WTC11 (cell line): ENCODE results near the gene WDR91. TPM values are rescaled to one million over a fixed set of nuclear protein-coding genes. Genes with fewer than 3 reads are reported as not detected.
A peak's percentile ranks its signal among the peaks of the same experiment; 100 is the strongest.
"Not testable (repeated sequence)": the region's sequence is repeated elsewhere in the genome, so short reads cannot be mapped to it uniquely, and the experiment has no call there.

ENCODE experiments used
- ATAC-seq: fragments of 200-7000 bp; cut with Tn5 transposase; 2 replicates; pipeline ENCODE4 v1.10.0; 2021; ENCODE audit warnings: mild to moderate bottlenecking, moderate library complexity
- CTCF ChIA-PET: fragments of 300-600 bp; sonication (Branson Sonifier 250); formaldehyde crosslinking; loops from one replicate; lab custom pipeline; 2021; ENCODE audit warnings: antibody characterized with exemption; lab: Charles Lee
- POLR2A ChIA-PET: fragments of 350-600 bp; sonication (Branson Sonifier 250); formaldehyde crosslinking; loops from one replicate; lab custom pipeline; 2021; ENCODE audit warnings: antibody characterized with exemption; lab: Charles Lee
- DNase-seq: peaks from one replicate; pipeline ENCODE4 v3.0.0; 2021; ENCODE audit warnings: low spot score
- H3K27ac Mint-ChIP-seq: 2 replicates; pipeline ENCODE4 v1.8.0; 2021; ENCODE audit warnings: mixed read lengths
- H3K27me3 Mint-ChIP-seq: 2 replicates; pipeline ENCODE4 v1.8.0; 2021; ENCODE audit warnings: low read depth, mild to moderate bottlenecking, moderate library complexity, mixed read lengths
- H3K36me3 Mint-ChIP-seq: 2 replicates; pipeline ENCODE4 v1.8.0; 2021; ENCODE audit warnings: mixed read lengths
- H3K4me1 Mint-ChIP-seq: 2 replicates; pipeline ENCODE4 v1.8.0; 2022; ENCODE audit warnings: mixed read lengths
- H3K4me3 Mint-ChIP-seq: 2 replicates; pipeline ENCODE4 v1.8.0; 2021; ENCODE audit warnings: mild to moderate bottlenecking, moderate library complexity, mixed read lengths
- H3K9me3 Mint-ChIP-seq: 2 replicates; pipeline ENCODE4 v1.8.0; 2021; ENCODE audit warnings: mixed read lengths
- CREM ChIP-seq: sonication (generic); formaldehyde crosslinking; IDR thresholded peaks from 2 replicates; pipeline ENCODE4 v1.8.1; 2022; ENCODE audit warnings: mild to moderate bottlenecking, missing genetic modification reagents, moderate library complexity
- ELF4 ChIP-seq: sonication (generic); formaldehyde crosslinking; IDR thresholded peaks from 2 replicates; pipeline ENCODE4 v1.8.1; 2022; ENCODE audit warnings: low read depth, mild to moderate bottlenecking, moderate library complexity, missing genetic modification reagents
- GABPB1 ChIP-seq: sonication (generic); formaldehyde crosslinking; IDR thresholded peaks from 2 replicates; pipeline ENCODE4 v1.8.1; 2023; ENCODE audit warnings: mild to moderate bottlenecking, missing genetic modification reagents
- KAT7 ChIP-seq: sonication (generic); formaldehyde crosslinking; IDR thresholded peaks from 2 replicates; pipeline ENCODE4 v1.8.1; 2023; ENCODE audit warnings: missing genetic modification reagents, mild to moderate bottlenecking, borderline replicate concordance
- MXD4 ChIP-seq: fragments of 250-450 bp; sonication (Bioruptor Pico); IDR thresholded peaks from 2 replicates; pipeline ENCODE4 v1.8.0; 2021; ENCODE audit warnings: mild to moderate bottlenecking, moderate library complexity, borderline replicate concordance
- NR2C2 ChIP-seq: sonication (generic); formaldehyde crosslinking; IDR thresholded peaks from 2 replicates; pipeline ENCODE4 v1.8.0; 2022; ENCODE audit warnings: mild to moderate bottlenecking, missing genetic modification reagents
- TEAD1 ChIP-seq: sonication (generic); formaldehyde crosslinking; IDR thresholded peaks from 2 replicates; pipeline ENCODE4 v1.8.0; 2022; ENCODE audit warnings: mild to moderate bottlenecking, missing genetic modification reagents
- TEAD4 ChIP-seq: sonication (generic); formaldehyde crosslinking; IDR thresholded peaks from 2 replicates; pipeline ENCODE4 v1.8.0; 2022; ENCODE audit warnings: mild to moderate bottlenecking, missing genetic modification reagents
- TP53 ChIP-seq: sonication (generic); formaldehyde crosslinking; IDR thresholded peaks from 2 replicates; pipeline ENCODE4 v1.8.1; 2023; ENCODE audit warnings: mild to moderate bottlenecking, missing genetic modification reagents
- ZNF219 ChIP-seq: sonication (generic); formaldehyde crosslinking; IDR thresholded peaks from 2 replicates; pipeline ENCODE4 v1.8.0; 2023; ENCODE audit warnings: missing genetic modification reagents, mild to moderate bottlenecking, borderline replicate concordance
- ZNF232 ChIP-seq: sonication (generic); formaldehyde crosslinking; IDR thresholded peaks from 2 replicates; pipeline ENCODE4 v1.8.0; 2022; ENCODE audit warnings: mild to moderate bottlenecking, missing genetic modification reagents
- total RNA-seq: library from RNA; stranded (reverse); gene quantifications from 3 replicates; pipeline ENCODE4 v1.2.3, GENCODE V29; 2021
- TF ChIP-seq, protein P1 (sequence below): sonication (generic); formaldehyde crosslinking; IDR thresholded peaks from 2 replicates; pipeline ENCODE4 v1.8.1; 2023; ENCODE audit warnings: mild to moderate bottlenecking, missing genetic modification reagents, moderate library complexity
- TF ChIP-seq, protein P2 (sequence below): fragments of 250-450 bp; sonication (Bioruptor Pico); IDR thresholded peaks from 2 replicates; pipeline ENCODE4 v1.9.0; 2021; ENCODE audit warnings: moderate library complexity, mild to moderate bottlenecking, inconsistent platforms, borderline replicate concordance
- TF ChIP-seq, protein P3 (sequence below): sonication (generic); formaldehyde crosslinking; IDR thresholded peaks from 2 replicates; pipeline ENCODE4 v1.8.1; 2023; ENCODE audit warnings: mild to moderate bottlenecking, missing genetic modification reagents
- TF ChIP-seq, protein P4 (sequence below): sonication (generic); formaldehyde crosslinking; conservative IDR thresholded peaks from 2 replicates; pipeline ENCODE4 v1.8.1; 2022; ENCODE audit warnings: mild to moderate bottlenecking, missing genetic modification reagents
- TF ChIP-seq, protein P5 (sequence below): sonication (generic); formaldehyde crosslinking; IDR thresholded peaks from 2 replicates; pipeline ENCODE4 v1.8.1; 2022; ENCODE audit warnings: mild to moderate bottlenecking, moderate library complexity, missing genetic modification reagents

WDR91 gene
- total RNA-seq, 1 experiment from 2014 or later, result 12.0 TPM

DNA sequence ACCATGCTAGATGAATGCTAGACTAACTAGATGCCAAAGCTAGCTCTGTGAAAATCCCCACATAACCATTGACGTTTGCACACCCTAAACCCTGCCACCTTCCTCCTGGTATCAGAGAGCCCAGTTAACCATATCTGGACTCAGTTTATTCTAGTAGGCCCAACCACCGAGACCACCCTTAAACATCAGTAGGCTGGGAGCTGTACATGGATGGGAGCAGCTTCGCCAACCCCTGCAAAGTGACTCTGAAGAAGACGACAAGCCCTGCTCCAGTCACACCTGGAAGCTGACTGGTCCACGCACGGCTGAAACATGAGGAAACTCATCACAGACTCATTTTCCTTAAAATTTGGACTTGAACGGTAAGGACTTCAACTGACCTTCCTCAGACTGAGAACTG lies 36.4 kb downstream of the WDR91 start (continued):
- TF ChIP-seq, protein P1, sequence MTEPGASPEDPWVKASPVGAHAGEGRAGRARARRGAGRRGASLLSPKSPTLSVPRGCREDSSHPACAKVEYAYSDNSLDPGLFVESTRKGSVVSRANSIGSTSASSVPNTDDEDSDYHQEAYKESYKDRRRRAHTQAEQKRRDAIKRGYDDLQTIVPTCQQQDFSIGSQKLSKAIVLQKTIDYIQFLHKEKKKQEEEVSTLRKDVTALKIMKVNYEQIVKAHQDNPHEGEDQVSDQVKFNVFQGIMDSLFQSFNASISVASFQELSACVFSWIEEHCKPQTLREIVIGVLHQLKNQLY, result no peak
- TF ChIP-seq, protein P2, sequence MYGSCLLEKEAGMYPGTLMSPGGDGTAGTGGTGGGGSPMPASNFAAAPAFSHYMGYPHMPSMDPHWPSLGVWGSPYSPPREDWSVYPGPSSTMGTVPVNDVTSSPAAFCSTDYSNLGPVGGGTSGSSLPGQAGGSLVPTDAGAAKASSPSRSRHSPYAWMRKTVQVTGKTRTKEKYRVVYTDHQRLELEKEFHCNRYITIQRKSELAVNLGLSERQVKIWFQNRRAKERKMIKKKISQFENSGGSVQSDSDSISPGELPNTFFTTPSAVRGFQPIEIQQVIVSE, result no peak
- no peak for TF ChIP-seq TP53 (CRISPR knock-in tag)
- TF ChIP-seq, all 79 proteins: peak for 0

DNA sequence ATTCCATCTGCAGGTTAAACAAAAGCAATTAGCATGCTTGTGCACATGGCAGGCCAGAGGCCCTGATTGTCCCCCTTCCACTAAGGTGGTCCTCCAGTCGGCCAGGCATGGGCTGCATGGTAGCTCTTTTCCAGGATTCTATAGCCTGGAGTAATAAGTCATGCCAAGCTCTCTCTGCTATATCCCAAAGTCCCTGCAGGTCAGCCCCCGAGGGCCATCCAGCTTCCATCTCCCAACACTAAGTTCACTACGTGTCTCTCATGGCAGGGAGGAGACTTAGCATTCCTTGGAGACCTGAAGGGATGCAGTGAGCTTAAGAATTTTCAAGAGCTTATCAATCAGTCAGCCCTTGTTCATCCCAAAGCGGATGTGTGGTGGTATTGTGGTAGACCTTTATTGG lies 37.4 kb downstream of the WDR91 start:
- H3K27me3 Mint-ChIP-seq, H3K27ac Mint-ChIP-seq, H3K4me3 Mint-ChIP-seq, H3K36me3 Mint-ChIP-seq, ATAC-seq, H3K9me3 Mint-ChIP-seq, DNase-seq, POLR2A ChIA-PET: not testable (repeated sequence)
- H3K4me1 Mint-ChIP-seq, result peaks cover 43% of the 10 kb centered on the region
- CTCF ChIA-PET, result interaction anchor here (1.2 kb wide), 1 partner anchor 9 kb away, joined by 3 read pairs; no protein-coding TSS in a partner anchor

DNA sequence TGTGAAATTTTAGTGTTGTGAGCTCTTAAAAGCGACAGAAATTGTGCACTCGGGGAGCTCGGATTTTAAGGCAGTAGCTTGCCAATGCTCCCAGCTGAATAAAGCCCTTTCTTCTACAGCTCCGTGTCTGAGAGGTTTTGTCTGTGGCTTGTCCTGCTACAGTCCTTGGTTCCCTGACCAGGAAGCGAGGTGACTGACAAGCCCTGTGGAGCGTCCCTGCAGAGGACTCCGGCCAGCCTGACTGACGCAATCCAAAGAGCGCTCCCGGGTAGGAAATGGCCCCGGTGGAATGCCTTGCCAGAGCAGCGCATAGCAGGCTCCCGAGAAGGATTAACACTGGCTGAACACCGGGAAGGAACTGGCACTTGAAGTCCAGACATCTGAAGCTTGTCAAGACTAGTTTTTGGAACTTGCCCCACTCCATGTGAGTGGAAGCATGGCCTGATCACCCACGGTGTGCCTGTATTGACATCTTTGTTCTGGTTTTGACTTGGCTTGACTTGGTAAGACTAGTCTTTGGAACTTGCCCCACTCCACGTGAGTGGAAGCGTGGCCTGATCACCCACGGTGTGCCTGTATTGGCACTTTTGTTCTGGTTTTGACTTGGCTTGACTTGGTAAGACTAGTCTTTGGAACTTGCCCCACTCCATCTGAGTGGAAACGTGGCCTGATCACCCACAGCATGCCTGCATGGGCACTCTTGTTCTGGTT lies 39.6 kb downstream of the WDR91 start:
- Mint-ChIP-seq H3K4me1 (peaks cover 36% of the 10 kb centered on the region), H3K4me3 (peak overlapping the region; percentile 90), H3K27ac (peak overlapping the region; percentile 95), H3K36me3 (peaks cover 22% of the 10 kb centered on the region)
- DNase-seq, POLR2A ChIA-PET, ATAC-seq, H3K9me3 Mint-ChIP-seq, H3K27me3 Mint-ChIP-seq: not testable (repeated sequence)
- CTCF ChIA-PET, result interaction anchor here (1.3 to 2.1 kb wide), 4 partner anchors 17 to 188 kb away, joined by 3 to 7 read pairs (median 5); partner anchors contain the start of gene AGBL3
- TF ChIP-seq GABPB1 (CRISPR knock-in tag), result peak; percentile 94

DNA sequence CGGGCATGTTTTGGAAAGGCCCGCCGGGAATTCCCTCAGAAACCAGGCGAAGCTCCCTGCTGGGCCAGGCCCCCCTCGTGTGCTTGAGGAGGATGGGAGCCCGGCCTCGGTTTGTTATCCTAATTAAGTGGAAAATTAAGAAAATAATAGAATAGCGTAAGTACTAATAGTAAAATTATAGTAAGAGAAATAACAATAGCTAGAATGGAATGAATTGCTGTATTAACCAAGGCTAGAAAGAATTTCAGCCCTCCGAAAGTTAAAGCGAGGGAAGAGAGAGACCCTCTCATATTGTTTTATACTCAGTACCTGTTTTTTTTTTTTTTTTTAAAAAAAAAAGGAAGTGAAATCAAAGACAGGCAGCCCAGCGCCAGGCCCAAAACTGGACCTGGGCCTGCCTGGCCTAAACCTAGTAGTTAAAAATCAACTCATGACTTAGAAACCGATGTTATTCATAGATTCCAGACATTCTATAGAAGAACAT lies 40.3 kb downstream of the WDR91 start:
- H3K27ac Mint-ChIP-seq, result peak overlapping the region; percentile 95

DNA sequence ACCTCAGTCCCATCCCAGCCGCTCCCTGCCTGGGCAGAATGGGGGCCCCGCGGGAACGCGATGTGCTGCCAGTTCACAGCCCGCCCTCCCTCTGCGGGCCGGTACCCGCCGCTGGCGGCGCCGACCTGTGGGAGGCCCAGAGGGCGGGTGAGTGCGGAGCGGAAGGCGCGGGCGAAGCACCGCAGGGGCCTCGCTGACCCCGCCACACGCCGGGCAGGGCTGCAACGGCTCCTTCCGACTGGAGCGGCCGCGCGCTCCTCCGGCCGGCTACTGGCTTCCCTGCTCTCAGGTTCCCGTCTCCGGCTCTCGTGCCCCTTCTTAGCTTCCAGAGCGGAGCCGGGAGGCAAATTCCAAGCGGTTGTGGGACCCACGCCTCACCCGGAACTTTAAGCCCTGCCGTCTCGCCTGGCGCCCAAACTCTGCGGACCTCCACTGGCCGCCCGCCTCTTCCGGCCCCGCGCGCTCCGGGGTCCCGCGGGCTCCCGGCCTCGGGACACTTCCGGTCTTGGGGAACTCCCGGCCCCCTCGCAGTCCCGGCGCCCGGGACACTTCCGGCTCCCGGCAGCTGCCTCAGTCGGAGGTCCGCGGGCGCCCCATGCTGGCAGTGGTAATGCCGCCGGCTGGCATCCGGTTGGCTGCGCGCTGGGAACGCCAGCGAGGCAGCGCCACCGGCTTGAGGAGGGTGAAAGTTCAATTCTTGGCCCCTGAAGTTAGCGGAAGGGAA lies 40.9 kb downstream of the WDR91 start, which contains the start of gene CYREN:
TSS of gene CYREN (minus strand) at position 434 of the 724 bp plus-strand sequence. CDS start 1,785 bp downstream, outside the sequence.
- POLR2A ChIA-PET, result no interaction called here
- ATAC-seq, result peak; percentile 75
- Mint-ChIP-seq H3K4me1 (peaks cover 31% of the 10 kb centered on the region), H3K9me3 (no peaks in the 10 kb centered on the region), H3K36me3 (peaks cover 35% of the 10 kb centered on the region), H3K27ac (peak within 1 kb of the TSS; percentile 95), H3K4me3 (peak within 1 kb of the TSS; percentile 90), H3K27me3 (no peaks in the 10 kb centered on the region)
- CTCF ChIA-PET, result interaction anchor here (0.9 to 2.4 kb wide), 10 partner anchors 9 to 204 kb away, joined by 3 to 7 read pairs (median 4); partner anchors contain the start of genes AGBL3, TMEM140 and WDR91
- peak; percentile 88 for DNase-seq
- TF ChIP-seq NR2C2 (CRISPR knock-in tag) (peak; percentile 29; the same call in 1 of the 2 replicates), MXD4 (no peak), TEAD1 (CRISPR knock-in tag) (peak; percentile 72; the same call in 1 of the 2 replicates), ZNF232 (no peak), ELF4 (no peak), ZNF219 (CRISPR knock-in tag) (no peak), CREM (peak; percentile 70), TEAD4 (CRISPR knock-in tag) (peak; percentile 56), KAT7 (CRISPR knock-in tag) (peak; percentile 89; the same call in 1 of the 2 replicates)
- TF ChIP-seq, protein P3, sequence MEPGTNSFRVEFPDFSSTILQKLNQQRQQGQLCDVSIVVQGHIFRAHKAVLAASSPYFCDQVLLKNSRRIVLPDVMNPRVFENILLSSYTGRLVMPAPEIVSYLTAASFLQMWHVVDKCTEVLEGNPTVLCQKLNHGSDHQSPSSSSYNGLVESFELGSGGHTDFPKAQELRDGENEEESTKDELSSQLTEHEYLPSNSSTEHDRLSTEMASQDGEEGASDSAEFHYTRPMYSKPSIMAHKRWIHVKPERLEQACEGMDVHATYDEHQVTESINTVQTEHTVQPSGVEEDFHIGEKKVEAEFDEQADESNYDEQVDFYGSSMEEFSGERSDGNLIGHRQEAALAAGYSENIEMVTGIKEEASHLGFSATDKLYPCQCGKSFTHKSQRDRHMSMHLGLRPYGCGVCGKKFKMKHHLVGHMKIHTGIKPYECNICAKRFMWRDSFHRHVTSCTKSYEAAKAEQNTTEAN (CRISPR knock-in tag), result no peak
- TF ChIP-seq, protein P1, result peak; percentile 80
- TF ChIP-seq, protein P4, sequence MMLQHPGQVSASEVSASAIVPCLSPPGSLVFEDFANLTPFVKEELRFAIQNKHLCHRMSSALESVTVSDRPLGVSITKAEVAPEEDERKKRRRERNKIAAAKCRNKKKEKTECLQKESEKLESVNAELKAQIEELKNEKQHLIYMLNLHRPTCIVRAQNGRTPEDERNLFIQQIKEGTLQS (CRISPR knock-in tag), result no peak
- TF ChIP-seq, protein P2, result no peak
- TF ChIP-seq, protein P5, sequence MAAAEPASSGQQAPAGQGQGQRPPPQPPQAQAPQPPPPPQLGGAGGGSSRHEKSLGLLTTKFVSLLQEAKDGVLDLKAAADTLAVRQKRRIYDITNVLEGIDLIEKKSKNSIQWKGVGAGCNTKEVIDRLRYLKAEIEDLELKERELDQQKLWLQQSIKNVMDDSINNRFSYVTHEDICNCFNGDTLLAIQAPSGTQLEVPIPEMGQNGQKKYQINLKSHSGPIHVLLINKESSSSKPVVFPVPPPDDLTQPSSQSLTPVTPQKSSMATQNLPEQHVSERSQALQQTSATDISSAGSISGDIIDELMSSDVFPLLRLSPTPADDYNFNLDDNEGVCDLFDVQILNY, result peak; percentile 77

More for the DNA sequence above, 40.3 kb downstream of the WDR91 start:
- ATAC-seq, H3K9me3 Mint-ChIP-seq, DNase-seq, H3K27me3 Mint-ChIP-seq, POLR2A ChIA-PET: not testable (repeated sequence)
- Mint-ChIP-seq H3K4me3 (peak overlapping the region; percentile 90), H3K4me1 (peaks cover 31% of the 10 kb centered on the region), H3K36me3 (peaks cover 29% of the 10 kb centered on the region)
- CTCF ChIA-PET, result interaction anchor here (1.3 to 2.4 kb wide), 7 partner anchors 18 to 189 kb away, joined by 3 to 7 read pairs (median 5); partner anchors contain the start of genes AGBL3, TMEM140 and WDR91
